BE2C (cell line): ENCODE data around the gene KCTD21.

Source experiments
- DNase-seq: peaks from one replicate; pipeline ENCODE4 v3.0.0-alpha.2; 2020
- H3K27me3 ChIP-seq: fragments of 250-450 bp; sonication (Bioruptor Pico); 2 replicates; pipeline ENCODE4 v1.5.1; 2020; ENCODE audit warnings: mild to moderate bottlenecking
- H3K36me3 ChIP-seq: fragments of 250-450 bp; sonication (Bioruptor Pico); 2 replicates; pipeline ENCODE4 v1.5.1; 2020; ENCODE audit warnings: mild to moderate bottlenecking
- H3K4me1 ChIP-seq: fragments of 250-450 bp; sonication (Bioruptor Pico); 2 replicates; pipeline ENCODE4 v1.5.1; 2020
- H3K4me3 ChIP-seq: 2 replicates; pipeline ENCODE4 v1.5.1; 2011; ENCODE audit warnings: low read depth, low read length
- H3K9me3 ChIP-seq: fragments of 250-450 bp; sonication (Bioruptor Pico); 2 replicates; pipeline ENCODE4 v1.5.1; 2020
- CTCF ChIP-seq: IDR thresholded peaks from 2 replicates; pipeline ENCODE4 v1.5.1; 2012; ENCODE audit warnings: mild to moderate bottlenecking, low read depth, low read length

The KCTD21 gene

GRCh38 chr11:78166855-78167469 lies 21.5 kb downstream of the KCTD21 start:
- DNase-seq: no peak
- Histone ChIP-seq H3K36me3 (no peaks in the 10 kb centered on the region), H3K27me3 (no peaks in the 10 kb centered on the region), H3K9me3 (no peaks in the 10 kb centered on the region), H3K4me1 (peaks cover 37% of the 10 kb centered on the region), H3K4me3 (no peak overlapping the region)
- TF ChIP-seq CTCF: no peak

- DNase-seq: no peak
- Histone ChIP-seq H3K36me3 (no peaks in the 10 kb centered on the region), H3K27me3 (no peaks in the 10 kb centered on the region), H3K4me3 (no peak overlapping the region), H3K4me1 (peaks cover 35% of the 10 kb centered on the region), H3K9me3 (no peaks in the 10 kb centered on the region)
- TF ChIP-seq CTCF: no peak
Observed at GRCh38 chr11:78164471-78164870, 24.0 kb downstream of the KCTD21 start.

DNA sequence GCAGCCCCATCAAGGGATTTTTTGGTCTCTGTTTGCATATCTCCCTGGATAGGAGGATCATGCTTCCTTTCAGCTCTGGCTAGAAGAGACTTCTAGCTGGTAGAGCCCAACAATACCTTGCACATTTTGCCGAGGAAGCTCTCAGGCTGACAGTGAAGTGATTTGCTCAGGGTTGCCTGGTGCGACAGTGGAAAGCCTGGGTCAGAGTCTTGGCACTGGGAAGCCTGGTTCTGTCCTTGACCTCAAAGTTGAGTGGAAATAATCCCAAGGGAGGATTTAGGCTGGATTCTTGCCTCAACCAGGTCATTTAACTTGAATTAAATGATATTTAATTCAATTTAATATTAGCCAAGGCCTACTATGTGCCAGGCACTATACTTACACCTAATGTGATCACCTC lies 24.6 kb downstream of the KCTD21 start:
- no peaks in the 10 kb centered on the region for H3K36me3 ChIP-seq
- no peaks in the 10 kb centered on the region for H3K27me3 ChIP-seq
- no peak for DNase-seq
- peaks cover 31% of the 10 kb centered on the region for H3K4me1 ChIP-seq
- no peaks in the 10 kb centered on the region for H3K9me3 ChIP-seq
- no peak overlapping the region for H3K4me3 ChIP-seq
- no peak for TF ChIP-seq CTCF

GRCh38 chr11:78161962-78162371 lies 26.5 kb downstream of the KCTD21 start:
- no peak for DNase-seq
- no peak for TF ChIP-seq CTCF

GRCh38 chr11:78161346-78161745 lies 27.1 kb downstream of the KCTD21 start:
- H3K27me3 ChIP-seq: no peaks in the 10 kb centered on the region
- no peaks in the 10 kb centered on the region for H3K9me3 ChIP-seq
- H3K4me3 ChIP-seq: no peak overlapping the region
- H3K4me1 ChIP-seq: peaks cover 11% of the 10 kb centered on the region
- no peak for TF ChIP-seq CTCF
- H3K36me3 ChIP-seq: no peaks in the 10 kb centered on the region
- DNase-seq: no peak

More at GRCh38 chr11:78161962-78162371, 26.5 kb downstream of the KCTD21 start:
- Histone ChIP-seq H3K4me1 (peaks cover 16% of the 10 kb centered on the region), H3K36me3 (no peaks in the 10 kb centered on the region), H3K4me3 (no peak overlapping the region), H3K9me3 (no peaks in the 10 kb centered on the region), H3K27me3 (no peaks in the 10 kb centered on the region)

- no peak overlapping the region for H3K4me3 ChIP-seq
- H3K27me3 ChIP-seq: no peaks in the 10 kb centered on the region
- peaks cover 11% of the 10 kb centered on the region for H3K4me1 ChIP-seq
- H3K36me3 ChIP-seq: no peaks in the 10 kb centered on the region
- no peak for DNase-seq
- no peaks in the 10 kb centered on the region for H3K9me3 ChIP-seq
- no peak for TF ChIP-seq CTCF
Observed at GRCh38 chr11:78160557-78160956, 27.9 kb downstream of the KCTD21 start.
